ENCODE measurements around the gene CYP2D6. TPM values are rescaled to one million over a fixed set of nuclear protein-coding genes. Genes with fewer than 3 reads are reported as not detected.
"Not testable (repeated sequence)": the region's sequence is repeated elsewhere in the genome, so short reads cannot be mapped to it uniquely, and the experiment has no call there.

The CYP2D6 gene
- total RNA-seq, 1 donor from 2014 or later, result not detected

GRCh38 chr22:42111798-42112197, 18.8 kb downstream of the CYP2D6 start:
- no peak for ATAC-seq
- no peak for DNase-seq
- intact Hi-C loops (cut with micrococcal nuclease), result no loop called here

GRCh38 chr22:42108848-42109247, 21.8 kb downstream of the CYP2D6 start:
- DNase-seq (no peak), ATAC-seq (no peak)
- intact Hi-C loops (cut with micrococcal nuclease), result no loop called here

GRCh38 chr22:42104332-42104860, 26.2 kb downstream of the CYP2D6 start:
- intact Hi-C loops (cut with micrococcal nuclease); DNase-seq; ATAC-seq: not testable (repeated sequence)

- ATAC-seq (no peak), DNase-seq (no peak)
- intact Hi-C loops (cut with micrococcal nuclease), result no loop called here
Observed at GRCh38 chr22:42101199-42101598, 29.4 kb downstream of the CYP2D6 start.

- intact Hi-C loops (cut with micrococcal nuclease), result no loop called here
- ATAC-seq, result peak; percentile 2
Observed at GRCh38 chr22:42091455-42091782, 39.2 kb downstream of the CYP2D6 start.

GRCh38 chr22:42090596-42091454, 39.8 kb downstream of the CYP2D6 start, which contains the start of gene NDUFA6:
Gene NDUFA6, minus strand, starts transcription at chr22:42090772. Its CDS starts 28 bp downstream, at chr22:42090744.
- ATAC-seq (peak; percentile 96), DNase-seq (peak; percentile 99)
- intact Hi-C loops (cut with micrococcal nuclease), result no loop called here

More at GRCh38 chr22:42091455-42091782, 39.2 kb downstream of the CYP2D6 start:
- DNase-seq, result no peak

- ATAC-seq, result no peak
Observed at GRCh38 chr22:42086051-42086450, 44.6 kb downstream of the CYP2D6 start.

GRCh38 chr22:42084874-42085273, 45.7 kb downstream of the CYP2D6 start:
- intact Hi-C loops (cut with micrococcal nuclease), result no loop called here
- ATAC-seq, result no peak
- DNase-seq, result no peak

More at GRCh38 chr22:42086051-42086450, 44.6 kb downstream of the CYP2D6 start:
- intact Hi-C loops (cut with micrococcal nuclease), result no loop called here
- no peak for DNase-seq

GRCh38 chr22:42083119-42083518, 47.5 kb downstream of the CYP2D6 start:
- DNase-seq (no peak), ATAC-seq (no peak)
- intact Hi-C loops (cut with micrococcal nuclease), result no loop called here

GRCh38 chr22:42080287-42080686, 50.3 kb downstream of the CYP2D6 start:
- intact Hi-C loops (cut with micrococcal nuclease), result no loop called here
- DNase-seq, result no peak
- peak; percentile 5 for ATAC-seq

GRCh38 chr22:42079319-42080251, 51.0 kb downstream of the CYP2D6 start, which contains the start of gene SMDT1:
Gene SMDT1, plus strand, starts transcription at chr22:42079700. Its CDS starts 69 bp downstream, at chr22:42079769.
- ATAC-seq, result peak; percentile 92
- DNase-seq, result peak; percentile 100
- intact Hi-C loops (cut with micrococcal nuclease), result no loop called here

- ATAC-seq (peak; percentile 21), DNase-seq (no peak)
- intact Hi-C loops (cut with micrococcal nuclease), result no loop called here
Observed at GRCh38 chr22:42078469-42079318, 51.9 kb downstream of the CYP2D6 start.

- intact Hi-C loops (cut with micrococcal nuclease), result no loop called here
- DNase-seq, result no peak
- ATAC-seq, result no peak
Observed at GRCh38 chr22:42077486-42078125, 53.0 kb downstream of the CYP2D6 start.

- DNase-seq, result no peak
- intact Hi-C loops (cut with micrococcal nuclease), result no loop called here
- no peak for ATAC-seq
Observed at GRCh38 chr22:42076764-42077485, 53.7 kb downstream of the CYP2D6 start.

Measured in left ventricle myocardium superior (tissue), 1 donor.